ENCODE results near the gene AP3D1. TPM values are rescaled to one million over a fixed set of nuclear protein-coding genes. Genes with fewer than 3 reads are reported as not detected.
"Not testable (repeated sequence)": the region's sequence is repeated elsewhere in the genome, so short reads cannot be mapped to it uniquely, and the experiment has no call there.

Gene AP3D1
- total and polyA plus RNA-seq, 9 of the 15 experiments (the other 6 are each of a cell fraction or from before 2014, with no cell fraction given): 1.2 to 86.1 (median 35.9) TPM

DNA sequence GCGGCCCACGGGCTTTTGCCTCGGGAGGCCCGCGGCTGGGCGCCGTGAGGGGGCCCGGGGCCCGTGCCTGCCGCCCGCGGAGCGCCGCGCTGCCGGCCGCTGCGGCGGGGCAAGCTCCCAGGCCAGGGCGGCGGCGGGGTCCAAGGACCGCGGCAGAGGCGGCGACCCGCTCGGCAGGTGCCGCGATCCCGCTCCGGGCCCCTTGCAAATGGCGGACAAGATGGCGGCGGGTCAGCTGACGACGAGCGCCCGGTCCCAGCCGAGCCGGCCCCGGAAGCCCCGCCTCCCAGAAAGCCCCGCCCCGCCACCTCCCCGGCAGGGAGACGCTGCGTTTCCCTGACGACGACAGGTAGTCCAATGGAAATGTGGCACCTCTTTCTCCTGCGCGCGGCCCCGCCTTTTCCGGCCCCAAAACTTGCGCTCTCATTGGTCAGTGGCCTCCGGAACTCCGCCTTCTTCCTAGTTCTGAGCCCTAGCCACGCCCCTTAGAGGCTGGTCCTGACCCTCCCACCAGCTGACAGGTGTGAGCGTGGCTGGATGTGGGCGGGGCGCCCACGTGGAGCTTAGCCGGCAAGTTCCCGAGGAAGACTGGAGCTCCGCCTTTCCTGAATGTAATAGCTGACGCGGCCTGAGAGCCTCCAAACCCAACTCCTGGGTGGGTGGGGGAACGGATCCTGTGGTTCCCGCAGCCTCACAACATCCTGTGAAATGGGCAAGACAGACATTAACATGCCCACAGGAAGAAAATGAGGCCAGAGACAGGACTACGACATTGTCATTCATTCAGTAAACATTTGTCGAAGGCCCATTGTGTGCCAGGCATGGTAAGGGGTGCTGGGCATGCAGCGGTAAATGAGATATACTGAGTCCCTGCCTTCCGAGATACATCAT, at the start of gene AP3D1 (continued):
- TF ChIP-seq, protein P1, sequence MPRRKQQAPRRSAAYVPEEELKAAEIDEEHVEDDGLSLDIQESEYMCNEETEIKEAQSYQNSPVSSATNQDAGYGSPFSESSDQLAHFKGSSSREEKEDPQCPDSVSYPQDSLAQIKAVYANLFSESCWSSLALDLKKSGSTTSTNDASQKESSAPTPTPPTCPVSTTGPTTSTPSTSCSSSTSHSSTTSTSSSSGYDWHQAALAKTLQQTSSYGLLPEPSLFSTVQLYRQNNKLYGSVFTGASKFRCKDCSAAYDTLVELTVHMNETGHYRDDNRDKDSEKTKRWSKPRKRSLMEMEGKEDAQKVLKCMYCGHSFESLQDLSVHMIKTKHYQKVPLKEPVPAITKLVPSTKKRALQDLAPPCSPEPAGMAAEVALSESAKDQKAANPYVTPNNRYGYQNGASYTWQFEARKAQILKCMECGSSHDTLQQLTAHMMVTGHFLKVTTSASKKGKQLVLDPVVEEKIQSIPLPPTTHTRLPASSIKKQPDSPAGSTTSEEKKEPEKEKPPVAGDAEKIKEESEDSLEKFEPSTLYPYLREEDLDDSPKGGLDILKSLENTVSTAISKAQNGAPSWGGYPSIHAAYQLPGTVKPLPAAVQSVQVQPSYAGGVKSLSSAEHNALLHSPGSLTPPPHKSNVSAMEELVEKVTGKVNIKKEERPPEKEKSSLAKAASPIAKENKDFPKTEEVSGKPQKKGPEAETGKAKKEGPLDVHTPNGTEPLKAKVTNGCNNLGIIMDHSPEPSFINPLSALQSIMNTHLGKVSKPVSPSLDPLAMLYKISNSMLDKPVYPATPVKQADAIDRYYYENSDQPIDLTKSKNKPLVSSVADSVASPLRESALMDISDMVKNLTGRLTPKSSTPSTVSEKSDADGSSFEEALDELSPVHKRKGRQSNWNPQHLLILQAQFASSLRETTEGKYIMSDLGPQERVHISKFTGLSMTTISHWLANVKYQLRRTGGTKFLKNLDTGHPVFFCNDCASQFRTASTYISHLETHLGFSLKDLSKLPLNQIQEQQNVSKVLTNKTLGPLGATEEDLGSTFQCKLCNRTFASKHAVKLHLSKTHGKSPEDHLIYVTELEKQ (CRISPR knock-in tag; IDR thresholded peaks at IDR 0.05): no peak
- TF ChIP-seq POLR3A (IDR thresholded peaks at IDR 0.05; ENCODE audit: borderline replicate concordance, extremely low read depth, insufficient read depth, insufficient read length) (no peak), MEF2A (IDR thresholded peaks at IDR 0.05; ENCODE audit: control insufficient read depth, low read depth, low read length) (no peak), ZC3H8 (IDR thresholded peaks at IDR 0.05) (no peak), MTF1 (CRISPR knock-in tag; IDR thresholded peaks at IDR 0.05; ENCODE audit: borderline replicate concordance) (no peak), CBFA2T2 (conservative IDR thresholded peaks at IDR 0.05) (0 out of 2 replicates have a peak, but pooled peaks have one; percentile 4)

DNA sequence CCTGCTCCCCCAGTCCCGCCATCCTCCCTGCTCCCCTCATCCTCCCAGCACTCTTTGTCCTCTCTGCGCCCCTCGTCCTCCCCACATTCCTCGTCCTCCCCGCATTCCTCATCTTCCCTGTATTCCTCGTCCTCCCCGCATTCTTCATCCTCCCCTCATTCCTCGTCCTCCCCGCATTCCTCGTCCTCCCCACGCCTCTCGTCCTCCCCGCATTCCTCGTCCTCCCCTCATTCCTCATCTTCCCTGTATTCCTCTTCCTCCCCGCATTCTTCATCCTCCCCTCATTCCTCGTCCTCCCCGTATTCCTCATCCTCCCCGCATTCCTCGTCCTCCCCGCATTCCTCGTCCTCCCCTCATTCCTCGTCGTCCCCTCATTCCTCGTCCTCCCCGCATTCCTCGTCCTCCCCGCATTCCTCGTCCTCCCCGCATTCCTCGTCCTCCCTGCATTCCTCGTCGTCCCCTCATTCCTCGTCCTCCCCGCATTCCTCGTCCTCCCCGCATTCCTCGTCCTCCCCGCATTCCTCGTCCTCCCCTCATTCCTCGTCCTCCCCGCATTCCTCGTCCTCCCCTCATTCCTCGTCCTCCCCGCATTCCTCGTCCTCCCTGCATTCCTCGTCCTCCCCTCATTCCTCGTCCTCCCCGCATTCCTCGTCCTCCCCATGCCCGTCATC, 49.4 kb upstream of the AP3D1 start:
- H3K9me1 ChIP-seq (ENCODE audit: control insufficient read depth, insufficient read depth, low read length); intact Hi-C loops (cut with micrococcal nuclease); DNase-seq (ENCODE audit: extremely low read depth in 1 of 4, low spot score in 3 of 4); H3K4me2 ChIP-seq (ENCODE audit: insufficient read depth, low read length); BruUV-seq (replicated peaks); H3K27me3 ChIP-seq (ENCODE audit: control insufficient read depth in 2 of 2, insufficient read depth in 2 of 2, low read length in 2 of 2); ATAC-seq; H2AFZ ChIP-seq (ENCODE audit: low read depth, low read length); H3K9ac ChIP-seq (ENCODE audit: insufficient read depth in 1 of 2, low read depth in 2 of 2, low read length in 2 of 2); POLR2A ChIA-PET; H3K4me3 ChIP-seq; H3K9me3 ChIP-seq (replicated peaks; ENCODE audit: control insufficient read depth, insufficient read depth, low read depth, low read length); H3K27ac ChIP-seq (ENCODE audit: extremely low read depth, low read depth, low read length); in situ Hi-C loops (cut with MboI); FAIRE-seq; CTCF ChIA-PET (ENCODE audit: low intra/inter-chr PET ratio): not testable (repeated sequence)
- H4K20me1 ChIP-seq (replicated peaks; ENCODE audit: control insufficient read depth, insufficient read depth, low read length): peaks cover 14% of the 10 kb centered on the region
- peaks cover 23% of the 10 kb centered on the region for H3K79me2 ChIP-seq (ENCODE audit: control insufficient read depth, insufficient read depth, low read length)
- 93% methylated on average over 28 of the region's 50 CpGs for WGBS (ENCODE audit: insufficient coverage, low coverage, missing lambda C conversion rate)
- H3K4me1 ChIP-seq (replicated peaks in 1 of 2; ENCODE audit: control insufficient read depth in 2 of 2, insufficient read depth in 2 of 2, low read length in 2 of 2): peaks cover 0 to 55% of the 10 kb centered on the region in 2 experiments; a peak in 3 of 5 replicates
- peaks cover 85% of the 10 kb centered on the region; the same call in 2 of the 3 replicates for H3K36me3 ChIP-seq (ENCODE audit: control insufficient read depth, insufficient read depth, low read length)
